Dermis microvascular lymphatic vessel endothelial cell (primary cell): ENCODE data around the gene CNOT11. TPM values are rescaled to one million over a fixed set of nuclear protein-coding genes. Genes with fewer than 3 reads are reported as not detected.
"Not testable (repeated sequence)": the region's sequence is repeated elsewhere in the genome, so short reads cannot be mapped to it uniquely, and the experiment has no call there.

Experiments
- DNase-seq, 2 donors: peaks; one replicate each; pipeline versions ENCODE4 v3.0.0 to v3.0.0-alpha.2; 2010; ENCODE audit warnings: low read depth in 2 of 2
- total RNA-seq: library from RNA; depleted of rRNA; stranded (reverse); fragments of >200 nt; gene quantifications from 2 replicates; pipeline ENCODE4 v1.2.1, GENCODE V29; 2014

Gene CNOT11
- total RNA-seq = 18.1 and 18.5 TPM in 2 replicates

- DNase-seq = peak; percentile 96 to 98
Observed at GRCh38 chr2:101252408-101253012, at the start of gene CNOT11. TSS of gene CNOT11 (plus strand) at chr2:101252886. CDS start at chr2:101252965, 79 bp downstream.

GRCh38 chr2:101204400-101205115, 48.1 kb upstream of the CNOT11 start:
- DNase-seq = no peak

GRCh38 chr2:101205521-101206479, 46.9 kb upstream of the CNOT11 start:
- peak; percentile 49 to 78 for DNase-seq

GRCh38 chr2:101208830-101209229, 43.9 kb upstream of the CNOT11 start:
- DNase-seq = no peak

GRCh38 chr2:101219246-101219645, 33.4 kb upstream of the CNOT11 start:
- no peak for DNase-seq

- not testable (repeated sequence) for DNase-seq
Observed at GRCh38 chr2:101220091-101220490, 32.6 kb upstream of the CNOT11 start.

- no peak for DNase-seq
Observed at GRCh38 chr2:101223814-101224231, 28.9 kb upstream of the CNOT11 start.

GRCh38 chr2:101230541-101231001, 22.1 kb upstream of the CNOT11 start:
- no peak for DNase-seq

GRCh38 chr2:101231240-101231639, 21.4 kb upstream of the CNOT11 start:
- DNase-seq = no peak

- no peak for DNase-seq
Observed at GRCh38 chr2:101231937-101232730, 20.6 kb upstream of the CNOT11 start.

GRCh38 chr2:101232770-101233169, 19.9 kb upstream of the CNOT11 start:
- no peak for DNase-seq

- no peak for DNase-seq
Observed at GRCh38 chr2:101234169-101234938, 18.3 kb upstream of the CNOT11 start.

GRCh38 chr2:101235956-101236355, 16.7 kb upstream of the CNOT11 start:
- DNase-seq = not testable (repeated sequence)

- DNase-seq = not testable (repeated sequence)
Observed at GRCh38 chr2:101237944-101238343, 14.7 kb upstream of the CNOT11 start.

GRCh38 chr2:101238930-101239759, 13.5 kb upstream of the CNOT11 start:
- DNase-seq = no peak

- not testable (repeated sequence) for DNase-seq
Observed at GRCh38 chr2:101239760-101240118, 12.9 kb upstream of the CNOT11 start.

- DNase-seq = peak; percentile 18 to 38
Observed at GRCh38 chr2:101240694-101241093, 12.0 kb upstream of the CNOT11 start.

GRCh38 chr2:101241158-101241557, 11.5 kb upstream of the CNOT11 start:
- DNase-seq = no peak

GRCh38 chr2:101244373-101244772, 8.3 kb upstream of the CNOT11 start:
- not testable (repeated sequence) for DNase-seq
